Measurements from ENCODE around the gene OR2B2.
"Not testable (repeated sequence)": the region's sequence is repeated elsewhere in the genome, so short reads cannot be mapped to it uniquely, and the experiment has no call there.

OR2B2 gene

GRCh38 chr6:27911956-27912446 is at the start of gene OR2B2:
OR2B2 (minus strand) TSS chr6:27912396; CDS start chr6:27912319, 77 bp downstream.
- DNase-seq (ENCODE audit: low read depth), result no peak
- no peak within 1 kb of the TSS for H3K4me3 ChIP-seq (ENCODE audit: low read depth, low read length)
- no peak for TF ChIP-seq CTCF (IDR thresholded peaks at IDR 0.05; ENCODE audit: insufficient read depth, low read depth, low read length, missing control alignments)

- no peak for DNase-seq (ENCODE audit: low read depth)
- TF ChIP-seq CTCF (IDR thresholded peaks at IDR 0.05; ENCODE audit: insufficient read depth, low read depth, low read length, missing control alignments), result no peak
- H3K4me3 ChIP-seq (ENCODE audit: low read depth, low read length), result no peak overlapping the region
Observed at GRCh38 chr6:27957516-27957915, 45.3 kb upstream of the OR2B2 start.

- TF ChIP-seq CTCF (IDR thresholded peaks at IDR 0.05; ENCODE audit: insufficient read depth, low read depth, low read length, missing control alignments), result no peak
- no peak within 1 kb of the TSS for H3K4me3 ChIP-seq (ENCODE audit: low read depth, low read length)
- DNase-seq (ENCODE audit: low read depth), result no peak
Observed at GRCh38 chr6:27956941-27957340, 44.7 kb upstream of the OR2B2 start, which contains the start of gene OR2B6. OR2B6 (plus strand) TSS chr6:27957241; CDS start chr6:27957241, 0 bp downstream.

- TF ChIP-seq CTCF (IDR thresholded peaks at IDR 0.05; ENCODE audit: insufficient read depth, low read depth, low read length, missing control alignments), result no peak
- no peak for DNase-seq (ENCODE audit: low read depth)
- no peak overlapping the region for H3K4me3 ChIP-seq (ENCODE audit: low read depth, low read length)
Observed at GRCh38 chr6:27951040-27951439, 38.8 kb upstream of the OR2B2 start.

- no peak for TF ChIP-seq CTCF (IDR thresholded peaks at IDR 0.05; ENCODE audit: insufficient read depth, low read depth, low read length, missing control alignments)
- H3K4me3 ChIP-seq (ENCODE audit: low read depth, low read length), result no peak overlapping the region
- no peak for DNase-seq (ENCODE audit: low read depth)
Observed at GRCh38 chr6:27948237-27948636, 36.0 kb upstream of the OR2B2 start.

- not testable (repeated sequence) for DNase-seq (ENCODE audit: low read depth)
Observed at GRCh38 chr6:27943072-27943471, 30.9 kb upstream of the OR2B2 start.

GRCh38 chr6:27940766-27941165 is 28.6 kb upstream of the OR2B2 start:
- H3K4me3 ChIP-seq (ENCODE audit: low read depth, low read length), result no peak overlapping the region
- no peak for DNase-seq (ENCODE audit: low read depth)
- no peak for TF ChIP-seq CTCF (IDR thresholded peaks at IDR 0.05; ENCODE audit: insufficient read depth, low read depth, low read length, missing control alignments)

More at GRCh38 chr6:27943072-27943471, 30.9 kb upstream of the OR2B2 start:
- H3K4me3 ChIP-seq (ENCODE audit: low read depth, low read length), result not testable (repeated sequence)

Data from GM12865 (cell line).